SKM-1 (cell line): ENCODE measurements around the gene IGFBP4.

ENCODE experiments used
- DNase-seq: peaks from one replicate; lab custom pipeline; 2025; ENCODE audit not compliant: unreplicated experiment; lab: John Stamatoyannopoulos, UW

The IGFBP4 gene

DNA sequence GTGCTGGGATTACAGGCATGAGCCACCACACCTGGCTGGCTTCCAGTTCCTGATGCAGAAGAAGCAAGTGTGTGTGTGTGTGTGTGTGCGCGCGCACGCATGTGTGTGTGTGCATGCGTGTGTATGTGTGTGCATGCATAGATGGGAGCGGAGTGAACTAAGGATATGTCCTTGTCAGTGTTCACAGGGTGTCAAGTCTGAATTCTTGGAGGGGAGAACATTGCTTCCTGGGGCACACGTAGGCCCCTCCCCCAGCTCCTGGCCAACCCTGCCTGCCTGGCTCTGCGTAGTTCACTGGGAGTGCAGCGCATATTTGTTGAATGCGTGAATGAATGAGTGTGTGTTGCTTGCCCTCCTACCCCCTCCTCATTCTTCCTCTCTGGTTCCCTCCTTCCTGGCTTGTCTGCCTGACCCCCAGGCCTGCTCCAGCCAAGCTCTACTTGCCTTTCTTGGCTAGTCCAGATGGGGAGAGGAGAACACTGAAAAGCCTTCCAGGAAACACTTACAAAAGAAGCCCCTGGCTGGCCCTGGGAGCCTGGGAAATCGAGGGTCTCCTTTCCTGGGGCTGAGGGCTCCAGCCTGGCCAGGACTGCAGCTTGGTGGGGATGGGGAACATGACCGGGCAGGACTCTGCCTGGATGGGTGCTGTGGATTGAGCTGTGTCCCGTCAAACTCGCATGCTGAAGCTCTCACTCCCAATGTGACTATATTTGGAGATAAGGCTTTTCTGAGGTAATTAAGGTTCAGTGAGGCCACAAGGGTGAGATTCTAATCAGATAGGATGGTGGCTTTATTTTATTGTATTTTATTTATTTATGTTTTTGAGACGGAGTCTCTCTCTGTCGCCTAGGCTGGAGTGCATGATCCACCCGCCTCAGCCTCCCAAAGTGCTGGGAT lies 27.9 kb downstream of the IGFBP4 start:
- no peak for DNase-seq

DNA sequence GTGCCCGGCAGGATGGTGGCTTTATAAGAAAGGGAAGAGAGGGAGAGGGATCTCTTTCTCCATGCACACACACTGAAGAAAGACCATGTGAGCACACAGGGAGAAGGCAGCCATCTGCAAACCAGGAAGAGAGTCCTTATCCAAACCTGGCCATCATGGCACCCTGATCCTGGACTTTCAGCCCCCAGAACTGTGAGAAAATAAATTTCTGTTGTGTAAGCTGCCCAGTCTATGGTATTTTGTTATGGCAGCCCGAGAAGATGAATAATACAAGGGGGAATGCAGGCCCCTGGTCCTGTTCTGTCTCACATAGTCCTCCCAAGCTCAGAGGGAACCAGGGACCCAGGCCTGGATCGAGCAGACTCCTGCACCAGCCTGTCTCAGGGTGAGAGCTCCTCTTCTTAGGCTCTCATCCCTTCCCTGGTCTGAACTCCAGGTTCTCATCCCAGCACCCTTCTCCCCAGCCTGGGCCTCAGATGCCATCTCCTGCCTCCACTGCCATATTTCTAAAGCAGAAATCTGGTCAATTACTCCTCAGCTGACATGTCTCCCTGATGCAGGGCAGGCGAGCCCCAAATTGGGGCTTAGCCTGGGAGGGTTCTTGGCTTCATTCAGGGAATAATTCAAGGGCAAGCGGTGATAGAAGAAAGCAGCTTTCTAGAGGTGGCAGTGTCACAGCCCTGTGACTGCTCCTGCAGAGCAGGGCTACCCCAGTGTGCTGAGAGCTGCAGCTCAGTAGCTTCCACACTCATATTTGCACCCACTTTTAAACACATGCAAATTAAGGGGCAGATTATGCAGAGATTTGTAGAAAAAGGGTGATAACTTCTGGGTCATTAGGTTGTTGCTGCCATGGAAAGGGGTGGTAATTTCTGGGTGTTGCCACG lies 28.8 kb downstream of the IGFBP4 start:
- DNase-seq = no peak

DNA sequence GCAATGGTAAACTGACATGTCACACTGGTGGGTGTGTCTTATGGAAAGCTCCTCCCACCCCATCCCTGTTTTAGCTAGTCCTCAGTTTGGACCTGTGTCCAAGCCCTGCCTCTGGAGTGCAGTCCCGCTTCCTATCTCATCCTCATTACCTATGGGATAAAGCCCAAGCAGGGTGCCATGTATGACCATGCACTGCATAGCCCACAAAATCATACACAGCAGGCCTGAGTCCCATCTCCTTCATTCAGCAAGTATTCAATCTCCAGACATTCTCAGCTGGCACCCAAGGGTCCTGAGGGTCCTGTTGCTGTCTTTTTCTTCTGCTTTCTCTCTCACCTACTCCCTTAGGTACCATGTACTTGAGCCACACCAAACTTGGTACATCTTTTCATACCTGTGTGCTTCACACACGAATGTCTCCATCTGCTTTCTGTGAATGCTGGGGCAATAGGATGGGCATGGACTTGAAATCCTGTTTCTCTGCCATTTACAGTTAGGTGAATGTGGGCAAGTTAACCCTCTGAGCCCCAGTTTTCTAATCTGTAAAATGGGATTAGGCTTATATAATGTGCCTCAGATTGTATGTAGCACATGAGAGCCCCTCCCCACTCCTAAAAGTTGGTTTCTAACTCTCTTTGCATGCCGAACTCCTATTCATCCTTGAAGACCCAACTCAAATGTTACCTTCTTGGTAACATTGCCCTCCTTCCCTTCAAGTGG lies 29.6 kb downstream of the IGFBP4 start:
- no peak for DNase-seq

DNA sequence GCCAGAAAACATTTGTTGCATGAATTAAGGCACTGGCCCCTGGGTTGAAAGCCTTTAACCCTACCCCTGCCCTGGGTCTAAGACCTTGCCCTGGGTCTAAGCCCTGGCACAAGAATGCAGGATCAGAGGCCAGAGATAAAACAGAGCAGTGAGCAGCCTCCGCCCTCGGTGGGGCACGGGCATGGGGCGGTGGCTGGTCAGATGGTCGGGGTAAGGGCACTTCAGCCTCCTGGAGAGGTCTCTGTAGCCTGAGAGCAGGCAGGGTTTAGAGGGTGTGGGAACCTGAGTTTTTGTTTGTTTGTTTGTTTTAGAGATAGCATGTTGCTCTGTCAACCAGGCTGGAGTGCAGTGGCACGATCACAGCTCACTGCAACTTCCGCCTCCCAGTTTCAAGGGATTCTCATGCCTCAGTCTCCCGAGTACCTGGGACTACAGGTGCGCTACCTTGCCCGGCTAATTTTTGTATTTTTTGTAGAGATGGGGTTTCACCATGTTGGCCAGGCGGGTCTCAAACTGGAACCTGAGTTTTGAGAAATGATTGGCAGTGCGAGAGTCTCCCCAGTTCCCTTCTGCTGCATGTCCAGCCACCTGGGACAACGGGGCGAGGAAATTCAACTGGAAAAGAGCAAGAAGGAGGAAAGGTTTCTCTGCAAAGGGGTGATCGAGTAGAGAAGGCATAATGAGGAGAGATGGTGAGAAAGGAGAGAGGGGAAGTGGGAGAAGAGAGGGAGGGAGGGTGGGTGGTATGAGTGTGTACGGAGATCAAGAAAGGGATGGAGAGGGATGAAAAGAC lies 30.5 kb downstream of the IGFBP4 start:
- DNase-seq = no peak

DNA sequence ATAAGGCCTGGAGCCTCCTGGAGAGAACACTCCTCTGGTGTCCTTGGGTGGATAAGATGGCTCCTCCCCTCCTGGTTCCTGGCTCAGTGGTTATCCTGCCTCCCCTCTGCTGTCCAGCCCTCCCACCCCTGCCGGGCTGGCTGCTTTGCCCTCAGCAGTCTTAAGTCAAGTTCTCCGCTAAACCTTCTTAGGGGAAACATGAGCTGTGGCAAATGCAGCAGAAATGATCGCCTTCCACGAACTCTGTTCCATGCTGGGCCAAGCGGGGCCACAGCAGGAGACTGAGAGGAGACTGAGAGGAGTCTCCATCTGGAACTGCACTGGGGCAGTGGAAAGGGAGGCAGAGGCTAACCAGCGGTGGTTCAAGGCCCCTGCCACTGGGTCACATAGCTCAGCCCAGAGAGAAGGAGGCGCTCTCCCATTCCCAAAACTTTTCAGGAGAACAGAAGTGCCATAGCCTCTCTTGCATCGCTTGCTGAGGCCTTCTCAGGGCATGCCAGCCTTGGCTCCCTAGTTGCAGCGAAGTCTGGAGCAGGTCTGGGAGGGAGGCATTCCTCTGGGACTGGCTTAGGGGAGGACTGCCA lies 31.3 kb downstream of the IGFBP4 start:
- no peak for DNase-seq

DNA sequence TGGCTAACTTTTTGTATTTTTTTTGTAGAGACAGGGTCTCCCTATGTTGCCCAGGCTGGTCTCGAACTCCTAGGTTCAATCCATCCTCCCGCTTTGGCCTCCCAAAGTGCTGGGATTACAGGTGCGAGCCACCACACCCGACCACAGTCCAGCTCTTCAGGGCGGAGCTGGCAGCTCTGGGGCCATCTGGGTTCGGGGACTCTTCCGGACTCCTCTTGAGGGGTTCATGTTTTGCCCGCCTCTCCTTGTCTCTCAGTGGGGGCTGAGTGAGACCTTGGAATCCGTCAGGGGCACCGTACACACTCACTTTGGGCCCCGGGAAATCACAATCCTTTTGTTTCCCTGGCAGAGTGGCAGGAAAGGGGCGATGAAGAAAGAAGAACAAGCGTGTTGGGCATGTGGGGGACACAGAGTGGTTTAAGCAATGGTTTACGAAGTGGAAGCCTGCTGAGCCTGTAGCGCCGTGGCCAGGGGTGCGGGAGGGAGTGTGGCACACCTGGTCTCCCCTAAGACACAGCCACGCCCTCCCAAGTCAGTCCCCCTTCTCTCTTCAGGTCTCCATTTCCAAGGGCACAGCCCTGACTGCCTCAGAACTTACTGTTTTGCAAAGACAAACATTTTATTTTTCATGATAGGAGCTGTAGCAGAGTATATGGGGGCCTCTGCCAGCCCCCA lies 32.1 kb downstream of the IGFBP4 start:
- DNase-seq = no peak

DNA sequence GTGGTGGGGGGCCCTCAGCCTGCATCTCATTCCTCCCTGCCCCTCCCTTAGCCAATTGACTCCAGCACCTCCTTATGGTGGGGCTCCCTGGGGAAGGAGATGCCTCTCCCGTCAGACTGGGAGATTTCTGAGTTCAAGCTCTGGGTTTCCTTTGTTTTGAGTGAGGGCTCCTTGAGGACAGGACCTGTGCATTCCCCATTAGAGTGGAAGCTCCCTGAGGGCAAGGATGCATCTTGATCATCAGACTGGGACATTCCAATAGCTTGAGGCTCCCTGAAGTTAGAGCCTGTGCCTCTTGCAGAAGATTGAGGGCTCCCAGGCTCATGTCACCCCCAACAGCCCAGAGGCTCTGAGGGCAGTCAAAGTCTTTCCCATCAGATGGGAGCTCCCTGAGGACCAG lies 34.5 kb downstream of the IGFBP4 start:
- no peak for DNase-seq

DNA sequence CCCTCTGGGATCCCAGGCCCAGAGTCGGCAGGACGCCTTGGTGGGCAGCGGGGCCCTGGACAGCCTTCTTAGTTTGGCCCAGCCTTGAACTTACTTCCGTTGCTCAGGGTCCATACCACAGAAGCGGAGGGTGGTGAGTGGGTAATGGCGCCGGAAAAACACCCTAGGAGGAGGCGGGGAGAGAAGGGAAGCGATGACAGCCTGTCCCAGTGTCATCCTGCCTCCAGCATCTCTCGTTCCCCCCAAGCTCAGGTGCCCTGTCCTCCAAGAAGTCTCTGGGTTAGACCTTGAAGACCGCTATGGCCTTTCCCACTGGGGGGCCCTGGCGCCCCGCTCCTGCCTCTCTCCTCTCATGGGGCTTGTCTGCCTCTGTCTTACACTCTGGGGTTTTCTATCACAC lies 35.2 kb downstream of the IGFBP4 start:
- DNase-seq = no peak

DNA sequence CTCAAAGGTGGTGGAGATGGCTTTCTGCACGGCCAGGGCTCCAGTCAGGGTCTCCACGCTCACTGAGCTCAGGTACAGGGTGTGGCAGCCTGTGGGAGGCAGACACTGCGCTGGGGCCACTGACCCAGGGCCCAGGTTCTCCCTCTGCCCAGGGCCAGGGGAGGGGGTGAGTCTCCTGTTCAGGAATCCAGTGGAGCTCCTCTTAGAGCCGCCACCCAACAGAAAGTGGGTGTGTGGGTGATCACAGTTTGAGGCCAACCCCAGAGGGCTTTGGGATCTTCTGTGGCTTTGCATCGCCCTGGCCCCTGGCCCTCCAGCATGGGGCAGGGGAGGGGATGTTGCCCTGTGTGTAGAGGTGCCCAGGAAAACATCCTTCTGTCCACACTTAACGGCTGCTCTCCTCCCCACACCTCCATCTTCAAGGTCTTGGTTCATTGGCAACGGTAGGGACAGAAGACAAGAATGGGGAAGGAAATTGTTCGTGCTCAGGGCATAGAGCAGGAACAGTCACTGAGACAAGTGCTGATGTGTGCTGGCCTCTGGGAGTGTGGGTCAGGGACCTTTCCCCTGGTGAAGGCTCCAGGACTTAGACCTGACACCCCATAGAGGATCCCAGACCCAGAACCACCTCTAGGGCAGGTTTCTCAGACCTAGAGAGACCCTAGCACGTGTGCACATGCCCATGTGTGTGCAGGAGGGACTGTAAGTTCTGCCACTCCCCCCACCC lies 36.7 kb downstream of the IGFBP4 start:
- DNase-seq = peak; percentile 56

DNA sequence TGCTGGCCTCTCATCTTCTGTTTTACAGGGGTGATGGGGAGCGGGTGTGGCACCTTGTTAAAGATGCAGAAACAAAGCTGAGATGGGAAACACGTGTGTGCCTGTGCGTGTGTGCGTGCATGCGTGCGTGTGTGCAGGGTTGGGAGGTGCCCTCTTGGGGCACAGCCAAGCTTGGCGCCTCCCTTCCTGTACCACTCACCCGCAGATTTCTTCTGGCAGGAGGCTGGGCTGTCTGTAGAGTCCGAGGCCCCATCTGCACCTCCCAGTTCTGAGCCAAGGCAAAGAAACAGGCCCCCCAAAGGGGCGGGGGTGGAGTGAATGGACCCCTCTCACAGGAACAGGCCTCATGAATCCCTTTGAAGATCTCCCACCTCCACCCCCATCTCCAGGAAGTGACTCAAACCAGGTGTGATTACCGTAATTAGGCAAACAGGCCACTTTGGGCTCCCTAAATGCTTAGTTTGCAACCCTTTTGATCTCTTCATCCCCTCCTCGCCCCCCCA lies 37.3 kb downstream of the IGFBP4 start:
- DNase-seq = no peak

DNA sequence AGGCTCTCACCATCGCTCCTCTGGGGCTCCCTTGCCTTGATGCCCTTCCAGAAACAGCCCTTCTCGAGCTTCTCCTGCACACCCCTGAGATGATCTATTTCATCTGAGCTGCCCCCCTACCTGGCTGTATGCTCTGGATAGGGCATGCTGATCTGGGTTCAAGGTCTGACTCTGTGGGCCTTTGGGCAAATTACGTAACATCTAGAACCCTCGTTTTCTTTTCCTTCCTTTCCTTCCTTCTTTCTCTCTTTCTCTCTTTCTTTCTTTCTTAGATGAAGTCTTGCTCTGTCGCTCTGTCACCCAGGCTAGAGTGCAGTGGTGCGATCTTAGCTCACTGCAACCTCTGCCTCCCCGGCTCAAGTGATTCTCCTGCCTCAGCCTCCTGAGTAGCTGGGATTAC lies 37.9 kb downstream of the IGFBP4 start:
- DNase-seq = no peak

DNA sequence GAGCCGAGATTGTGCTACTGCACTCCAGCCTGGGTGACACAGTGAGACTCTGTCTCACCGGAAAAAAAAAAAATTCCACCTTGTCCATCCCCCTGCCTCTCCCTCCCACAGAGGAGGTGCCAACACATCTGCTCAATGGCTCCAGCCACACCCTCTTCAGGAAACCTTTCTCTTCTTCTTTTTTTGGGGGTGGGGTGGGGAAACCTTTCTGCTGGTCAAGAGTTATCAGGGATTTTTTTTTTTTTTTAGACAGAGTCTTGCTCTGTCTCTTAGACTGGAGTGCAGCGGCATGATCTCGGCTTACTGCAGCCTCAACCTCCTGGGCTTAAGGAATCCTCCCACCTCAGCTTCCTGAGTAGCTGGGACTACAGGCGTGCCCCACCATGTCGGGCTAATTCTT lies 39.5 kb downstream of the IGFBP4 start:
- DNase-seq = no peak

DNA sequence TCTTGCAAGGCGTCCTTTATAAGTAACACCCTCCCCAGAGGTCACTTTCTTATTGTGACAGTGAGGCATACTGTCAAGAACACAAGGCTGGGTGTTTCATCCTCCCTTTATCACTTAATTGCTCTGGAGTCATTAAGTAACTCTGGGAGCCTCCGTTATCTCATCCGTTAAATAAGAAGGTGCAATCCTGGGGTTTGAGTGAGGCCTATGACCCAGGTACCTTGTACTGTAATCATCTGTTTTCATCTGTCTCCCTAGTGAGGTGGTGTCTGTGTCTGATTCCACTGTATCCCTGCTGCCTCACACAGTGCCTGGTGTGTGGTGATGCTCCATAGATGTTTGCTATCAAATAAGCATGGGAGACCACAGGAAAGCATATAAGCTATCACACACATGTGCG lies 40.4 kb downstream of the IGFBP4 start:
- no peak for DNase-seq

DNA sequence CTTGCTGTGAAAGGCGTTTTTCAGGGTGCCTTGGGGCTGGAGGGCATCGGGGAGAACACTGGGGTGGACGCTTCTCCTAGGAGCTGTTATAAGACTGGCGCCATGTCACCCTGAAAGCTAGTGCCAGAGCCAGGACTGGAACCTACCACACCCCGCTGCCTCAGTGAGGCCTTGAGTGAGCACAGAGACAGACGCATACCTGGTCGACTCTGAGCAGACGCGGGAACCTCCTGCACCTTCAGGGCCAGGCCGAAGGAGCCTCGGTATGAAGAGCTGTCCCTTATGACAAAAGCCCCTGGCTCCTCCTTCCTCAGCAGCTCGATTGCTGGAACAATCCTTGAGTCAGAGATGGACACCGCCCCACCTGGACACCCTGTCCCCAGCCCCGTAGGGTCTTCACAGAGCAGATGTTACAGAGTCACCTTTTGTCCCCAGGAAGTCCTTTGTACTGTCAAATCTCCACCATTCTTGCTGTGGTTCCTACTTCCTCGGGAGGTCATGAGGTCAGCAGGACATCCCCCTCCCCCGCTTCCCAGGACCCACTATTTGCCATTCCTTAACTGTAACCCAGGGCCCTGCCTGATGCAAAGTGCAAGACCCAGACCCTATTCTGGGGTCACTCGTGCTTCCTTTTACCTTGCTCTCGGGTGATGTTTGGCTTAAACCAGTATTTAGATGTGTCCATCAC lies 41.2 kb downstream of the IGFBP4 start:
- no peak for DNase-seq

DNA sequence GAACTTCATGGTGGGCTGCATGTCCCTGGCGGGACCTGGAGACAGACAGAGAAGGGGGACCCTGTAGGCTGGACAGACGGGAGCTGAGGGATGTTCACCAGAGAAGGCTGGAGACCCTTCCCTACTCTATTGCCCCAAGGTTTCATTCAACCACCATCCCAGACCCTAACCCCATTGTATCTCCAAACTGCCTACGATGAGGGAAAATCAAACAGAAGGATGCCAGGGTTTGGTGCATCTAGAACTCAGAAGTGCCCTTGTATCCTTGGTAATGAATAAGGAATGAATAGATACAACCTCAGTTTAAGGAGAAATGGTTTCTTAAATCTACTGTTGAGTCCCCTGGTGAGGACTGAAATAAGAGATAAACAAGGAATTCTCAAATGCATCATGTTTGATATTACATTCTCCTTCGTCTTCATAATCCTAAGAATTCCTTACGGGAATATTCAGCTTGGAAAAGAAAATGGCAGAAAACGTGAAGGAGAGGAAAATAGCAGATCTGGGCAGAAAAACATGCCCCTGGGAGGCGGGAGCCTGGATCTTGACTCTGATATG lies 41.8 kb downstream of the IGFBP4 start:
- DNase-seq = no peak

DNA sequence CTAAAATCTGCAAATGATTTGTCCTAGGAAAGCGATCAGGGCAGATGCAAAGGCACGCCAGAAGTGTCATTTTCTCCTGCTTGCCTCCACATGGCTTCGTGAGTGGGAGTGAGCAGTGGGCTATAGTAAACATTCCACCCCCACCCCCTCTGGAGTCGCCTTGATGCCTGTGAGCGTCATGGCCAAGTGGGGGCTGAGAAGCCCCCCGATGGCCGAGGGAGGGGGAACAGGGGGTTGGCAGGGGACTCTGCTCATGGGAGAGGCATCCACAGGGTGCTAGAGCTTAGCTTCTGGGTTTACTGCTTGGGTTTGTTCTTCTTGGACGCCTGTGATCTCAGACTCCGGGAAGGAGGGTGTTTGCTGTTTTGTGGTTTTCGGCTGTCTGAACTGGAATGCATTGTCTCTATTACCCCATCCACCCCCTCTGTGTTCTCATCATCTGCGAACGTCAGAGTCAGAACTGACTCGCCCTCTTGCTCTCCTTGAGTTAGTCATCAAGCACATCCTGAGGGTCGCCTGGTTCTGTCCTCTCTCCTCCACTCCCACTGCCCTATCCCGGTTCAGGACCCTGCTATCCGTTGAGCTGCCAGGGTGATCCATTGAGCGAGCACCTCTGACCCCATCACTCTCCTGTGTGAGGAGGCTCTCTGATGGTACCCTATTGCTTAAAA lies 42.7 kb downstream of the IGFBP4 start:
- peak; percentile 30 for DNase-seq
